ENCODE data around the gene ORMDL1. TPM values are rescaled to one million over a fixed set of nuclear protein-coding genes. Genes with fewer than 3 reads are reported as not detected.
A peak's percentile ranks its signal among the peaks of the same experiment; 100 is the strongest.
"Not testable (repeated sequence)": the region's sequence is repeated elsewhere in the genome, so short reads cannot be mapped to it uniquely, and the experiment has no call there.

The ORMDL1 gene
- total and polyA plus RNA-seq, 8 donors = 25.2 to 115 (median 49.9) TPM

DNA sequence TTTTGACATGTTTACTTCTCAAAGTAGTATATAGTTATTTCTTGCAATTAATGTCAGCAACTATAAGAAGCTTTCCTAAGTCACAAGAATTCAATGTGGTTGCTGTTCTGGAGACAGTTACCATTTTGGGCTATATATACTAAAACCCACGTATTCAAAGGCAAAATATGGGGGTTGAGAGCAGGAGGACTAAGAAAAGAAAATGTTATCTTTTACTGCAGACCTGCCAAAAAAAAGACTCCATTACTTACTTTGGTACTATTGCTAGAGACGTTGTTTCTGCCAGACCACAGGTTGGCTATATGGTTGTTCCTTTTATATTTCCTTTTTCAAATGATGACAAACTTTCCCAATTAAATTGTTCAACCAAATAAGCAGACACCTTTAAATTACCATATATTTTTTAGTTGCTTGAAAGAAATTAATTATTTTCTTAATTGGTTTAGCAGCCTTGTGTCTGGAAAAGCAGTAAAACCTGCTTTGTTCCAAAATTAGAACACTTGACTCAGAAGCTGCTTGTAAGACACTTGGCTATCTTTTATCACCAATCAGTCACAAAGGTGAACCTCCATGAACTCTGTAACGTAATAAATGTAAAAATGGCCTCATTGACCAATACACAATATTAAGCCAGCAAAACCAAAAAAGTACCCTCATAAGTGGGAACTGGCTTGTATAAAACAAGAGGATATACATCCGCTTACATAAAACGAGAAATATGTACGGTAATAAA lies 13.4 kb downstream of the ORMDL1 start:
- WGBS, 5 donors = 68 to 73% (median 72%) methylated on average over 6 of the region's 6 CpGs

DNA sequence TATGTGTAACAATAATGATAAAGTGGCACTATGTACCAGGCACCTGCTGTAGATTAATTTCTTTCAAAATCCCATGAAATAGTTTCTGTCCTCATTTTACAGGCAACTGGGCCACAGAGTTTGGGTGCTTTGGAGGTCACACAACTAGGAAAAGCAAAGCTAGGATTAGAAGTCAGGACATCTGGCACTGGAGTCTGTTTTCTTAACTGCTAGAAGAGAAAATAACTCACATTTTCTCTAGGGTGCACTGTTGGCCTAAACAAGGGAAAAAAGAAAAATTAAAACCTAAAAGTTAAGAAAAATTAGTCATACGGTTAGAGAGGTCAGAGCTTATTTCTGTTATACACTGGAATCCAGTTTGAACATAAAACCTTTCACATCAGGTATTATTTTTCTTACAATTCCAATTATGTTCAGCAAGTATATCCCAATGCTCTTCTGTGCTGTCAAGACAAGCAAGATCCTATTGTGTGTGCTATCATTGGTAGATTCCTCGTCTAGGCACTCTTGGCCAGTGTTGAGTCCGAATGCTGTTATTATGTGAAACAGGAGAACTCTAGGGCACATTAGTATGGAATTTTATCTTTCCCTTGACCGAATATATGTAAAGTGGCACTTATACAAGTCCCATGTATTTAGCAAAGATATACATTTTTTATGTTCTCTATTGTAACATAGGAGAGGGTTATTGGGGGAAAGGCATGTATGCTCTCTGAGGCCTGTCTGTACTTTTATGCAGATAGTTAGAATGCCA lies 20.1 kb downstream of the ORMDL1 start:
- peak overlapping the region in 1 of 4 donors; percentile 62 for H3K4me3 ChIP-seq

More for the DNA sequence above, 13.4 kb downstream of the ORMDL1 start:
- intact Hi-C loops (cut with DNase I; ENCODE audit: low total_unique reads) = no loop called here
- Histone ChIP-seq H3K4me3 (no peak overlapping the region), H3K9me3 (no peaks in the 10 kb centered on the region), H3K4me1 (peaks cover 0 to 10% (median 0%) of the 10 kb centered on the region in 4 donors), H3K36me3 (peaks cover 15 to 90% (median 89%) of the 10 kb centered on the region in 4 donors), H3K27me3 (no peaks in the 10 kb centered on the region), H3K27ac (no peak overlapping the region)
- DNase-seq = no peak
- TF ChIP-seq POLR2A (IDR thresholded peaks at IDR 0.05) (no peak), POLR2AphosphoS5 (IDR thresholded peaks at IDR 0.05) (no peak), EP300 (IDR thresholded peaks at IDR 0.05) (no peak)
- TF ChIP-seq, protein P1, sequence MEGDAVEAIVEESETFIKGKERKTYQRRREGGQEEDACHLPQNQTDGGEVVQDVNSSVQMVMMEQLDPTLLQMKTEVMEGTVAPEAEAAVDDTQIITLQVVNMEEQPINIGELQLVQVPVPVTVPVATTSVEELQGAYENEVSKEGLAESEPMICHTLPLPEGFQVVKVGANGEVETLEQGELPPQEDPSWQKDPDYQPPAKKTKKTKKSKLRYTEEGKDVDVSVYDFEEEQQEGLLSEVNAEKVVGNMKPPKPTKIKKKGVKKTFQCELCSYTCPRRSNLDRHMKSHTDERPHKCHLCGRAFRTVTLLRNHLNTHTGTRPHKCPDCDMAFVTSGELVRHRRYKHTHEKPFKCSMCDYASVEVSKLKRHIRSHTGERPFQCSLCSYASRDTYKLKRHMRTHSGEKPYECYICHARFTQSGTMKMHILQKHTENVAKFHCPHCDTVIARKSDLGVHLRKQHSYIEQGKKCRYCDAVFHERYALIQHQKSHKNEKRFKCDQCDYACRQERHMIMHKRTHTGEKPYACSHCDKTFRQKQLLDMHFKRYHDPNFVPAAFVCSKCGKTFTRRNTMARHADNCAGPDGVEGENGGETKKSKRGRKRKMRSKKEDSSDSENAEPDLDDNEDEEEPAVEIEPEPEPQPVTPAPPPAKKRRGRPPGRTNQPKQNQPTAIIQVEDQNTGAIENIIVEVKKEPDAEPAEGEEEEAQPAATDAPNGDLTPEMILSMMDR (IDR thresholded peaks at IDR 0.05) = no peak

DNA sequence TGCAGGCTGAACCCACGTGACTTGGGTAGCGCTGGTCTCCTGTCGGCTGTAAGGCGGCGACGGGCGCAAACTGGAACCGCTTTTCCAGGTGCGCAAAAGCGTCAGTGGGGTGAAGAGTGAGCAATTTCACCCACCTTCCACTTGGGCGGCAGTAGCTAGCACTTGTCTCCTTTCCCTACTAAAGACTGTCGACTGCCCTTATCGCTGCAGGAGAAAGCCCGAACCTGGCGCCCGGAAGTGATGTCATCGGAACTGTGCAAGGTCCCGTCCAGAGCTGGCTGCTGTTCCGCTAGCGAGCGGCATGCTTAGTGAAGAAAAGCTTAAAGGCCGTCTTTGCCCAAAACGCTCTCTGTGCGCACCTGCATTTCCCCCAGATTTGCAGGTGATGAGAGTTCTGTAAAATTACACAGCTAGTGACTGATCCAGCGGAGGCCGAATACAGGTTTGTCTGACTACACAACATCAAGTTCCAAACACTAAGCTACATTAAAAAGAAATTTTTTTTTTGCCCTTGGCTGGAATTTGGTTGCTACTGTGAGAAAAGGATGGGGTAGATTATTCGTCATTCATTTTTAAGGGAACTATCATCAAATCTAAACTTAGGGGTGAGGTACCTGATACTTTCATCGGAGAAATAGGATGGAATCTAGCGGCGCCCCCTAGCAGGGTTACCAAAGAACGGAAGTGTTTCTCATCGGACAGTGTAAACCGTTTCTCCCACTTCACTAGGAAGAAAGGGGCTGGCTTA lies 21.4 kb downstream of the ORMDL1 start, which contains the start of gene OSGEPL1:
Gene OSGEPL1, minus strand, starts transcription at position 242 of the 748 bp plus-strand sequence. CDS start 1,152 bp downstream, outside the sequence.
- no peaks in the 10 kb centered on the region for H3K27me3 ChIP-seq
- DNase-seq = peak; percentile 94 to 97
- no peaks in the 10 kb centered on the region for H3K9me3 ChIP-seq
- peaks cover 0 to 16% (median 12%) of the 10 kb centered on the region in 4 donors for H3K36me3 ChIP-seq
- H3K4me1 ChIP-seq = peaks cover 0 to 23% (median 17%) of the 10 kb centered on the region in 4 donors
- peak within 1 kb of the TSS; percentile 62 to 84 (median 69) for H3K4me3 ChIP-seq
- intact Hi-C loops (cut with DNase I; ENCODE audit: low total_unique reads) = no loop called here
- TF ChIP-seq, protein P1 (IDR thresholded peaks at IDR 0.05) = peak in 4 of 7 experiments; percentile 11 to 44 (median 24)
- TF ChIP-seq POLR2AphosphoS5 (IDR thresholded peaks at IDR 0.05) = peak; percentile 2 to 76 (median 55)
- TF ChIP-seq POLR2A (IDR thresholded peaks at IDR 0.05) = no peak
- no peak for TF ChIP-seq EP300 (IDR thresholded peaks at IDR 0.05)
- peak within 1 kb of the TSS; percentile 86 to 90 (median 89) for H3K27ac ChIP-seq
- WGBS, 5 donors = 0 to 1% (median 0%) methylated on average over 25 to 33 of the region's 33 CpGs

More for the DNA sequence above, 20.1 kb downstream of the ORMDL1 start:
- Histone ChIP-seq H3K36me3 (peaks cover 0 to 26% (median 23%) of the 10 kb centered on the region in 4 donors), H3K27me3 (no peaks in the 10 kb centered on the region), H3K4me1 (peaks cover 0 to 23% (median 17%) of the 10 kb centered on the region in 4 donors), H3K9me3 (no peaks in the 10 kb centered on the region), H3K27ac (no peak overlapping the region)
- DNase-seq = peak in 1 of 2 donors; percentile 12
- WGBS, 5 donors = 77 to 87% (median 81%) methylated on average over 4 of the region's 4 CpGs
- TF ChIP-seq, protein P1 (IDR thresholded peaks at IDR 0.05) = no peak
- TF ChIP-seq POLR2A (IDR thresholded peaks at IDR 0.05) (no peak), EP300 (IDR thresholded peaks at IDR 0.05) (no peak), POLR2AphosphoS5 (IDR thresholded peaks at IDR 0.05) (no peak)
- intact Hi-C loops (cut with DNase I; ENCODE audit: low total_unique reads) = no loop called here

DNA sequence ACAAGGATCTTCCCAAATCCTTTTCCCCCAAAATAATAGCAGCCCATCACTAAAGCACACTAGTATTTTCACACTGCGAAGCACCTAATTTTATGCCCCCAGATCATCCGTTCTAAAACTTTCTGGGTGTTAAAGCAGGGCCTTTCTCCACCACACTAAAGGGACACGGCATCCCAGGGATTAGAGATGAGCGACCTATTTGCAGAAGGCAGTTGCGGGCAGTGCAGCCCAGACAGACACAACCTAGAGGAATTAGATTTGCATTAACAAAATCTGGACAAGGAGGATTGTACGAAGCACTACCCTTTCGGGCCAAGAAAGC lies 21.9 kb downstream of the ORMDL1 start:
- intact Hi-C loops (cut with DNase I; ENCODE audit: low total_unique reads) = no loop called here
- peaks cover 0 to 16% (median 12%) of the 10 kb centered on the region in 4 donors for H3K36me3 ChIP-seq
- H3K4me1 ChIP-seq = peaks cover 0 to 23% (median 17%) of the 10 kb centered on the region in 4 donors
- WGBS, 5 donors = 1 to 3% (median 1%) methylated on average over 7 of the region's 7 CpGs
- peak overlapping the region; percentile 86 to 90 (median 89) for H3K27ac ChIP-seq
- TF ChIP-seq POLR2A (IDR thresholded peaks at IDR 0.05) = no peak
- TF ChIP-seq, protein P1 (IDR thresholded peaks at IDR 0.05) = no peak
- no peak for TF ChIP-seq EP300 (IDR thresholded peaks at IDR 0.05)
- no peak for TF ChIP-seq POLR2AphosphoS5 (IDR thresholded peaks at IDR 0.05)
- H3K27me3 ChIP-seq = no peaks in the 10 kb centered on the region
- H3K4me3 ChIP-seq = peak overlapping the region; percentile 62 to 84 (median 69)
- no peaks in the 10 kb centered on the region for H3K9me3 ChIP-seq
- no peak for DNase-seq

DNA sequence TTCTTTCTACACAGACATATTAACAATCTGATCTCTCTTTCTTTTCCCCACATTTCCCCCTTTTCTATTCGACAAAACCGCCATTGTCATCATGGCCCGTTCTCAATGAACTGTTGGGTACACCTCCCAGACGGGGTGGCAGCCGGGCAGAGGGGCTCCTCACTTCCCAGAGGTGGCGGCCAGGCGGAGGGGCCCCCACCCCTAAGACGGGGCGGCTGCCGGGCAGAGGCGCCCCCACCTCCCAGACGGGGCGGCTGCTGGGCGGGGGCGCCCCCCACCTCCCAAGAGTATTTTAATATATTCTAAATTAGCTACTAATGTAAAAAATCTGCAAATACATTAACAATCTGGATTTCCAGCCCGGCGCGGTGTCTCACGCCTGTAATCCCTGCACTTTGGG lies 24.0 kb downstream of the ORMDL1 start:
- H3K4me3 ChIP-seq; H3K27me3 ChIP-seq; intact Hi-C loops (cut with DNase I; ENCODE audit: low total_unique reads); H3K9me3 ChIP-seq; DNase-seq; H3K27ac ChIP-seq: not testable (repeated sequence)
- peaks cover 0 to 23% (median 17%) of the 10 kb centered on the region in 4 donors for H3K4me1 ChIP-seq
- H3K36me3 ChIP-seq = peaks cover 0 to 13% (median 3%) of the 10 kb centered on the region in 4 donors
- WGBS, 5 donors = 93 to 98% (median 96%) methylated on average over 16 to 19 of the region's 19 CpGs
